Upper lobe of left lung (tissue), 4 donors: ENCODE measurements around the gene SGSM1.

Experiments used
- EP300 ChIP-seq, 4 donors: sonication (generic); formaldehyde crosslinking; IDR thresholded peaks; one replicate each; pipeline ENCODE4 v1.5.1; 2017; ENCODE audit warnings: antibody characterized with exemption in 4 of 4, control low read depth in 2 of 4
- POLR2AphosphoS5 ChIP-seq, 2 donors: sonication (generic); formaldehyde crosslinking; IDR thresholded peaks; one replicate each; pipeline ENCODE4 v1.5.1; 2017; ENCODE audit warnings: antibody characterized with exemption in 2 of 2
- TF ChIP-seq, protein P1 (sequence below), 6 experiments: fragments of 450-650 bp in 4 of 6; fragments of 200-600 bp in 2 of 6; sonication (generic) in 2 of 6; IDR thresholded peaks; one replicate each; pipeline ENCODE4 v1.5.1; 2016 to 2019; ENCODE audit warnings: antibody characterized with exemption in 6 of 6

DNA sequence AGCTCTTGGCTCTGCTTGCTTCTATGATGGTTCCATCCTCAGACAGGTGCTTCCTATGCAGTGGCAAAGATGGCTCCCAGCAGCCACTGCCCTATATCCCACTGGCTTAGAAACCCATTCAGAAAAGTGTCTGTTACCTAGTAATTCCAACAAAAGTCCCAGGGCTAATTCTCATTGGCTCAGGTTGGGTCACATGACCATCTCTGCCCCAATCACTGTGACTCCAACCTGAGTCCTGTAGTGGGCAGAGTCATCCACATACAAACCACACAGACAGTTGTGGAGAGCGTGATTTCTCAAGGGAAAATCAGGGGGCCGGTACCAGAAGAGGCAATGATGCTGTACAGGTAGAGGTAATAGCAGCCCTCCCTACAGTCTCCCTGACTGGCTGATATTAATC, 73.0 kb downstream of the SGSM1 start:
- TF ChIP-seq, protein P1, sequence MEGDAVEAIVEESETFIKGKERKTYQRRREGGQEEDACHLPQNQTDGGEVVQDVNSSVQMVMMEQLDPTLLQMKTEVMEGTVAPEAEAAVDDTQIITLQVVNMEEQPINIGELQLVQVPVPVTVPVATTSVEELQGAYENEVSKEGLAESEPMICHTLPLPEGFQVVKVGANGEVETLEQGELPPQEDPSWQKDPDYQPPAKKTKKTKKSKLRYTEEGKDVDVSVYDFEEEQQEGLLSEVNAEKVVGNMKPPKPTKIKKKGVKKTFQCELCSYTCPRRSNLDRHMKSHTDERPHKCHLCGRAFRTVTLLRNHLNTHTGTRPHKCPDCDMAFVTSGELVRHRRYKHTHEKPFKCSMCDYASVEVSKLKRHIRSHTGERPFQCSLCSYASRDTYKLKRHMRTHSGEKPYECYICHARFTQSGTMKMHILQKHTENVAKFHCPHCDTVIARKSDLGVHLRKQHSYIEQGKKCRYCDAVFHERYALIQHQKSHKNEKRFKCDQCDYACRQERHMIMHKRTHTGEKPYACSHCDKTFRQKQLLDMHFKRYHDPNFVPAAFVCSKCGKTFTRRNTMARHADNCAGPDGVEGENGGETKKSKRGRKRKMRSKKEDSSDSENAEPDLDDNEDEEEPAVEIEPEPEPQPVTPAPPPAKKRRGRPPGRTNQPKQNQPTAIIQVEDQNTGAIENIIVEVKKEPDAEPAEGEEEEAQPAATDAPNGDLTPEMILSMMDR (IDR thresholded peaks at IDR 0.05), result no peak
- TF ChIP-seq EP300 (IDR thresholded peaks at IDR 0.05), result no peak
- no peak for TF ChIP-seq POLR2AphosphoS5 (IDR thresholded peaks at IDR 0.05)
